ENCODE results near the gene TMEM17. TPM values are rescaled to one million over a fixed set of nuclear protein-coding genes. Genes with fewer than 3 reads are reported as not detected.

The TMEM17 gene
- total and polyA plus RNA-seq, 2 donors (not counting 1 experiment from before 2014, with no cell fraction given): 2.5 to 4.9 TPM

DNA sequence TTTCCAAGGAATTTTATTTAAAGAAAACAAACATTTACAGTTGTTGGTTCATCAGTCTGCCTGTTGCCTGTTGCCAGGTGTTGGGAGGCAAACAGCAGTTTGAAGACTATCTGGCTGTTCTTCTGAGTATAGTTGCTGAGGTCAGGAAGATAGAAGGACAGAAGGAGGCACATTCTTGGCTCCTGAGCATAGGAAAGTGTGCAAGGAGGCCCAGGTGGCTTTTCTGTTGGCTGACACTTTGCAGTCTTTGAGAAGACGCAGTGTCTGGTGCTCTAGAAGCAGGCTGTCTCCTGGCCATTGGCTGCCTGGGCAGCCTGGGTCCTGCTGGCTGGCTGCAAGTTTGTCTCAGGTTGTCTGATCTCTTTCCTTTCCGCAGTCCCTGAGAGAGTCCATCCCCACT is 36.4 kb downstream of the TMEM17 start:
- Histone ChIP-seq H4K20me1 (ENCODE audit: control insufficient read depth, extremely low read depth, insufficient read depth, low read length) (no peaks in the 10 kb centered on the region), H3K27ac (ENCODE audit: insufficient read depth, low read length) (no peak overlapping the region)

DNA sequence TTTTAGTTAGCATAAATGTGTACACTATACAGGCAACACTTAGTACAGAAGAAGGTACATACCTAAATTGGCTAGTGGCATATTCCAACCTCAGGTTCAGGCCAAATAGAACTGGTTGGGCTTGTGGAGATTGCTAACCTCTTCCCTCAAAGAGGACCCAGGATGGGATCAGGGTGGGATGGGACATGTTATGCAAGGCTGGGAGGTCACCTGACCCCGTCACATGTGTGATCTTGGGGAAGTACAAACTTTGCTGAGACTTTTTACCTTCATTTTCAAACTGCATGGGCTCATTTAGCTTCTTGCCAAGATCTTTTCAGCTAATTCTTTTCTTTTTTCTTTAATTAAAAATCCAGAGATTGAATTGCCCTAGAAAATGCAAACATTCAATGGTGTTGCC is 36.9 kb downstream of the TMEM17 start:
- Histone ChIP-seq H3K79me2 (ENCODE audit: control insufficient read depth, insufficient read depth, low read length) (no peaks in the 10 kb centered on the region), H3K4me3 (replicated peaks in 1 of 4; ENCODE audit: control extremely low read depth in 1 of 4, insufficient read depth in 1 of 4, low read depth in 3 of 4, low read length in 4 of 4) (no peak overlapping the region), H2AFZ (ENCODE audit: low read length) (no peak overlapping the region), H4K20me1 (ENCODE audit: control insufficient read depth, extremely low read depth, insufficient read depth, low read length) (no peaks in the 10 kb centered on the region), H3K27me3 (ENCODE audit: control insufficient read depth, insufficient read depth, low read length) (no peaks in the 10 kb centered on the region), H3K4me1 (ENCODE audit: control insufficient read depth, extremely low read depth, insufficient read depth, low read length) (peaks cover 6% of the 10 kb centered on the region), H3K4me2 (ENCODE audit: extremely low read depth, insufficient read depth, low read length) (no peak overlapping the region), H3K27ac (ENCODE audit: insufficient read depth, low read length) (no peak overlapping the region), H3K9ac (ENCODE audit: insufficient read depth, low read length) (no peak overlapping the region), H3K36me3 (ENCODE audit: control insufficient read depth, insufficient read depth, low read length) (no peaks in the 10 kb centered on the region), H3K9me3 (ENCODE audit: control insufficient read depth, insufficient read depth, low read depth, low read length) (no peaks in the 10 kb centered on the region)
- TF ChIP-seq, protein P1, sequence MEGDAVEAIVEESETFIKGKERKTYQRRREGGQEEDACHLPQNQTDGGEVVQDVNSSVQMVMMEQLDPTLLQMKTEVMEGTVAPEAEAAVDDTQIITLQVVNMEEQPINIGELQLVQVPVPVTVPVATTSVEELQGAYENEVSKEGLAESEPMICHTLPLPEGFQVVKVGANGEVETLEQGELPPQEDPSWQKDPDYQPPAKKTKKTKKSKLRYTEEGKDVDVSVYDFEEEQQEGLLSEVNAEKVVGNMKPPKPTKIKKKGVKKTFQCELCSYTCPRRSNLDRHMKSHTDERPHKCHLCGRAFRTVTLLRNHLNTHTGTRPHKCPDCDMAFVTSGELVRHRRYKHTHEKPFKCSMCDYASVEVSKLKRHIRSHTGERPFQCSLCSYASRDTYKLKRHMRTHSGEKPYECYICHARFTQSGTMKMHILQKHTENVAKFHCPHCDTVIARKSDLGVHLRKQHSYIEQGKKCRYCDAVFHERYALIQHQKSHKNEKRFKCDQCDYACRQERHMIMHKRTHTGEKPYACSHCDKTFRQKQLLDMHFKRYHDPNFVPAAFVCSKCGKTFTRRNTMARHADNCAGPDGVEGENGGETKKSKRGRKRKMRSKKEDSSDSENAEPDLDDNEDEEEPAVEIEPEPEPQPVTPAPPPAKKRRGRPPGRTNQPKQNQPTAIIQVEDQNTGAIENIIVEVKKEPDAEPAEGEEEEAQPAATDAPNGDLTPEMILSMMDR (conservative IDR thresholded peaks at IDR 0.05 in 1 of 2, IDR thresholded peaks at IDR 0.05 in 1 of 2; ENCODE audit: low read depth in 1 of 2, low read length in 2 of 2): no peak
- no peak for TF ChIP-seq EZH2 (IDR thresholded peaks at IDR 0.05; ENCODE audit: low read length, missing control alignments)
- DNase-seq (ENCODE audit: low read depth in 2 of 2): no peak

More for the DNA sequence above, 36.4 kb downstream of the TMEM17 start:
- Histone ChIP-seq H3K9ac (ENCODE audit: insufficient read depth, low read length) (no peak overlapping the region), H3K27me3 (ENCODE audit: control insufficient read depth, insufficient read depth, low read length) (no peaks in the 10 kb centered on the region), H3K4me3 (replicated peaks in 1 of 4; ENCODE audit: control extremely low read depth in 1 of 4, insufficient read depth in 1 of 4, low read depth in 3 of 4, low read length in 4 of 4) (no peak overlapping the region), H3K4me1 (ENCODE audit: control insufficient read depth, extremely low read depth, insufficient read depth, low read length) (peaks cover 6% of the 10 kb centered on the region), H3K4me2 (ENCODE audit: extremely low read depth, insufficient read depth, low read length) (no peak overlapping the region), H2AFZ (ENCODE audit: low read length) (no peak overlapping the region), H3K79me2 (ENCODE audit: control insufficient read depth, insufficient read depth, low read length) (no peaks in the 10 kb centered on the region), H3K9me3 (ENCODE audit: control insufficient read depth, insufficient read depth, low read depth, low read length) (no peaks in the 10 kb centered on the region), H3K36me3 (ENCODE audit: control insufficient read depth, insufficient read depth, low read length) (no peaks in the 10 kb centered on the region)
- TF ChIP-seq EZH2 (IDR thresholded peaks at IDR 0.05; ENCODE audit: low read length, missing control alignments): no peak
- TF ChIP-seq, protein P1 (conservative IDR thresholded peaks at IDR 0.05 in 1 of 2, IDR thresholded peaks at IDR 0.05 in 1 of 2; ENCODE audit: low read depth in 1 of 2, low read length in 2 of 2): no peak
- no peak for DNase-seq (ENCODE audit: low read depth in 2 of 2)

DNA sequence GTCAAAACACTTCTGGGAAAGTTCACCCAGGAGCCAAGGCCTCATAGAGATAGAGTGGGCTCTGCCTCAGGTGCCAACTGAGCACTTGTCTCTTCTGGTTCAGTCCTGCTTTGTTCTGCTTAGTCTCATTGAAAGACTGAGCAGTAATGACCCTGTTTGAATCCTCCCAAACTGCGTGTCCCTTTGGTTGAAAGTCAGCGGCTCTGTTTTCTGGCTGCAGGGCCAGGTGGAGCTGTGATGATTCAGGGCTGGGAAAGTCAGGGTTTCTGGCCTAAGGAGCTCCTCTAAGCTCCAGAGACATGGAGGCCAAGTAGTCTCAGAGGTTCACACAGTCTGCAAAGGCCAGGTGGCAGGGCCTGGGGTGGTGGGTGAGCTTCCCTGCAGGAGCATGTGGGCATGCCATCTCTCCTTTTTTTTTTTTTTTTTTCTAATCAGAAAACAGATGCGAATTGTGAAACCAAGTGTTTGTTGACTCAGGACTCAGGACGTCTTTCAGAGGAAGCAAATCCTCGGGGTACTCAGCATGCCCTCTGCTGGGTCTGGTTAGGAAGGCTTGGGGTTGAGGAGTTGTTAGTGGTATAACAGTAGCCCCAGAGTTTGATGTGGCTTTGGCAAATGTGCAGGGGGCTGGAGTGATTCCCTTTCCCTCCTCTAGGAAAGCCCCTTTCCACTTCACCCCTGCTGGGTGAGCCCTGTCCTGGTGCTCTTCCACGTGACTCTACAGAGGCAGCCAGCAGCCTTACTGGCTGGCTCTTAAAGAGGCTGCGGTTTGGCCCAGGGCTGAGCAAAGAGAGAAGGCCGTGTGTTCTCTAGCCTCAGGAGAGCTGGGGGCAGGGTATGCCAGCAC is 38.3 kb downstream of the TMEM17 start:
- H3K36me3 ChIP-seq (ENCODE audit: control insufficient read depth, insufficient read depth, low read length): no peaks in the 10 kb centered on the region
- H3K4me3 ChIP-seq (replicated peaks in 1 of 4; ENCODE audit: control extremely low read depth in 1 of 4, insufficient read depth in 1 of 4, low read depth in 3 of 4, low read length in 4 of 4): no peak overlapping the region
- peak in 1 of 2 donors; percentile 24 for DNase-seq (ENCODE audit: low read depth in 2 of 2)
- no peaks in the 10 kb centered on the region for H3K9me3 ChIP-seq (ENCODE audit: control insufficient read depth, insufficient read depth, low read depth, low read length)
- H3K27me3 ChIP-seq (ENCODE audit: control insufficient read depth, insufficient read depth, low read length): no peaks in the 10 kb centered on the region
- H3K4me1 ChIP-seq (ENCODE audit: control insufficient read depth, extremely low read depth, insufficient read depth, low read length): peaks cover 6% of the 10 kb centered on the region
- no peak overlapping the region for H3K27ac ChIP-seq (ENCODE audit: insufficient read depth, low read length)
- TF ChIP-seq, protein P1 (conservative IDR thresholded peaks at IDR 0.05 in 1 of 2, IDR thresholded peaks at IDR 0.05 in 1 of 2; ENCODE audit: low read depth in 1 of 2, low read length in 2 of 2): peak; percentile 9 to 23
- TF ChIP-seq EZH2 (IDR thresholded peaks at IDR 0.05; ENCODE audit: low read length, missing control alignments): no peak
- peak overlapping the region; percentile 11 for H2AFZ ChIP-seq (ENCODE audit: low read length)
- no peak overlapping the region for H3K4me2 ChIP-seq (ENCODE audit: extremely low read depth, insufficient read depth, low read length)
- H4K20me1 ChIP-seq (ENCODE audit: control insufficient read depth, extremely low read depth, insufficient read depth, low read length): no peaks in the 10 kb centered on the region
- H3K9ac ChIP-seq (ENCODE audit: insufficient read depth, low read length): no peak overlapping the region
- H3K79me2 ChIP-seq (ENCODE audit: control insufficient read depth, insufficient read depth, low read length): no peaks in the 10 kb centered on the region

All from fibroblast of lung (primary cell).